ENCODE results near the gene HBEGF.

Gene HBEGF

GRCh38 chr5:140346348-140347221 lies at the start of gene HBEGF:
Gene HBEGF (minus strand): TSS chr5:140346603. CDS start chr5:140346328, 275 bp downstream.
- TF ChIP-seq CTCF (IDR thresholded peaks at IDR 0.05): peak; percentile 55

GRCh38 chr5:140393738-140394137 lies 47.3 kb upstream of the HBEGF start:
- no peak for TF ChIP-seq CTCF (IDR thresholded peaks at IDR 0.05)

GRCh38 chr5:140391732-140392131 lies 45.3 kb upstream of the HBEGF start:
- TF ChIP-seq CTCF (IDR thresholded peaks at IDR 0.05): no peak

- TF ChIP-seq CTCF (IDR thresholded peaks at IDR 0.05): no peak
Measured at GRCh38 chr5:140391312-140391711, 44.9 kb upstream of the HBEGF start.

- TF ChIP-seq CTCF (IDR thresholded peaks at IDR 0.05): no peak
Measured at GRCh38 chr5:140388052-140388451, 41.6 kb upstream of the HBEGF start.

- no peak for TF ChIP-seq CTCF (IDR thresholded peaks at IDR 0.05)
Measured at GRCh38 chr5:140383300-140383699, 36.9 kb upstream of the HBEGF start.

- no peak for TF ChIP-seq CTCF (IDR thresholded peaks at IDR 0.05)
Measured at GRCh38 chr5:140382866-140383265, 36.5 kb upstream of the HBEGF start.

All from LNCAP (cell line).